NCI-H1436 (cell line): Measurements from ENCODE around the gene FGF4.

Source experiments
- DNase-seq: peaks from one replicate; lab custom pipeline; 2025; lab: John Stamatoyannopoulos, UW

The FGF4 gene

DNA sequence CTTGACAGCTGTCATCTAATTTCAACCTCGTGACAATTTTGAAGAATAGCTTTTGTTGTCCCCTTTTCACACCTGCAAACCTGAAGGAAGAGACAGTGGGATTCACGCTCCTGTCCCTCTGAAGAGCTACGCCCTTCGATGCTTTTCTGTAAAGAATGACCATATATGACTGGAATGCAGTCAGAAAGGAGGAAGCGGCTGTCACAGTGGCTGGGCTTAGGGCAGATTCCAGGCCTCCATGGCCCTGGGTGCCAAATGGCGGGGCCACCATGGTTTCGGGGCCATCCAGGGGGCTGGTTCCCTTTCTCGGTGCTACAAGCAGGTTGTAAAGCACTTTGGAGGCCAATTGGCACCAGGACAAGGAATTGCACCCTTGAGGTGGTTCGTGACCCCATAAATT, 49.1 kb downstream of the FGF4 start:
- DNase-seq, result no peak

DNA sequence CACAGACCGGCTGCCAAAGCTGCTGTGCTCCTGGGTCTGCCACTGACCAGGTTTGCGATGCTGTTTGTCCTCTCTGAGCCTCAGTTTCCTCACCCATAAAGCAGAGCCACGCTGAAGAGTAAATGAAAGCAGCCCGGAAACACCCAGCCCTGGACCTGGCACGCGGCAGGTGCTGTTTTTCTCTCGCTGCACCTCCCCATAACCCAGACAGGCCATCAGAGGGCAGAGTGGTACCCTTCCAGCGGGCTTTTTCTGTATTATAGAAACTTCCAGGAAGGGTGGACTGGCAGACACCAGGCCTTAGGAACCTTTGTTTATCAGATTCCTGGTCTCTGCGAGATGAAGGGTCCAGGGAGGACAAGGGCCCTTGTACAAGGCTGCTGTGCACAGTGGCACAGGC, 53.4 kb downstream of the FGF4 start:
- DNase-seq, result no peak

DNA sequence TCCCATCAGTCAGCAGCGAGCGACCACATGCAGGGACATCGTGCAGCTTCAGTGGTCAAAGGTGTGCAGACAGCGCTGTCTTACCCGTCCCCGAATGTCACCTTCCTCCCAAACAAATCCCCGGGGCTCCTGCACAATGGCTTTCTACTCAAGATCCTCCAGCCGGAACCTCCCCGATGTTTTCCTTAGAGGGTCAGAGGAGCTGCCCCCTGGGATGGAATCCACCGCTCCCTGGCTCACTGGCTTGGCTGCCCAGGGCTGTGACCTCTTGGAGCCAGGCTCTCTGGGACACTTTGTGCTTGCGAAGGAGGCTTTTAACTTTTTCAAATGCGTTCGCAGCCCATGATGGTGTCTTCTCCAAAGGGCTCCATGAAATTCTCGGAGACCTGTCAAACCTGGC, 54.0 kb downstream of the FGF4 start:
- no peak for DNase-seq
